Stimulated activated naive B cell treated with anti-CD40 and anti-IgM and Interleukin-4, amounts not matched to agents 10 μg/mL and 1 μg/mL and 100 μg/mL, for 72 hours (primary cell): ENCODE measurements around the gene TTC34.
"Not testable (repeated sequence)": the region's sequence is repeated elsewhere in the genome, so short reads cannot be mapped to it uniquely, and the experiment has no call there.

Experiments used
- ATAC-seq, 2 donors: fragments of 150-1000 bp; cut with Tn5 transposase; replicated peaks; 2 replicates each; pipeline ENCODE4 v1.10.0; 2021; ENCODE audit warnings: moderate library complexity in 1 of 2
- DNase-seq: peaks from one replicate; pipeline ENCODE4 v3.0.0; 2021
- H3K27ac Mint-ChIP-seq: one replicate; pipeline ENCODE4 v1.8.0; 2022; ENCODE audit warnings: mild to moderate bottlenecking, mixed read lengths
- H3K27me3 Mint-ChIP-seq, 2 donors: one replicate each; pipeline ENCODE4 v1.8.0; 2022; ENCODE audit warnings: mixed read lengths in 2 of 2
- H3K36me3 Mint-ChIP-seq, 2 donors: one replicate each; pipeline ENCODE4 v1.8.0; 2022; ENCODE audit warnings: mixed read lengths in 2 of 2, mild to moderate bottlenecking in 1 of 2
- H3K4me1 Mint-ChIP-seq, 2 donors: one replicate each; pipeline ENCODE4 v1.8.0; 2022; ENCODE audit warnings: mixed read lengths in 2 of 2, mild to moderate bottlenecking in 1 of 2
- H3K4me3 Mint-ChIP-seq, 2 donors: one replicate each; pipeline ENCODE4 v1.8.0; 2022; ENCODE audit warnings: mild to moderate bottlenecking in 2 of 2, mixed read lengths in 2 of 2, moderate library complexity in 1 of 2
- H3K9me3 Mint-ChIP-seq, 2 donors: one replicate each; pipeline ENCODE4 v1.8.0; 2022; ENCODE audit warnings: mixed read lengths in 2 of 2, mild to moderate bottlenecking in 1 of 2

Gene TTC34

GRCh38 chr1:2759433-2759832 lies 42.1 kb downstream of the TTC34 start:
- H3K27me3 Mint-ChIP-seq, H3K9me3 Mint-ChIP-seq, H3K36me3 Mint-ChIP-seq, H3K27ac Mint-ChIP-seq, DNase-seq, H3K4me3 Mint-ChIP-seq, H3K4me1 Mint-ChIP-seq, ATAC-seq: not testable (repeated sequence)

- not testable (repeated sequence) for H3K4me1 Mint-ChIP-seq, DNase-seq, H3K27ac Mint-ChIP-seq, ATAC-seq, H3K9me3 Mint-ChIP-seq, H3K27me3 Mint-ChIP-seq, H3K4me3 Mint-ChIP-seq, H3K36me3 Mint-ChIP-seq
These were observed 44.0 kb downstream of the TTC34 start for GRCh38 chr1:2757519-2757918.

GRCh38 chr1:2755426-2755825 lies 46.1 kb downstream of the TTC34 start:
- DNase-seq, H3K27me3 Mint-ChIP-seq, H3K27ac Mint-ChIP-seq, ATAC-seq, H3K36me3 Mint-ChIP-seq, H3K4me3 Mint-ChIP-seq, H3K9me3 Mint-ChIP-seq, H3K4me1 Mint-ChIP-seq: not testable (repeated sequence)

GRCh38 chr1:2754597-2754996 lies 46.9 kb downstream of the TTC34 start:
- H3K4me1 Mint-ChIP-seq, H3K27me3 Mint-ChIP-seq, H3K4me3 Mint-ChIP-seq, H3K27ac Mint-ChIP-seq, ATAC-seq, DNase-seq, H3K36me3 Mint-ChIP-seq, H3K9me3 Mint-ChIP-seq: not testable (repeated sequence)

- not testable (repeated sequence) for DNase-seq, H3K27ac Mint-ChIP-seq, H3K4me1 Mint-ChIP-seq, H3K4me3 Mint-ChIP-seq, H3K9me3 Mint-ChIP-seq, ATAC-seq, H3K27me3 Mint-ChIP-seq, H3K36me3 Mint-ChIP-seq
These were observed 49.0 kb downstream of the TTC34 start for GRCh38 chr1:2752503-2752902.

GRCh38 chr1:2751866-2752265 lies 49.6 kb downstream of the TTC34 start:
- not testable (repeated sequence) for H3K27ac Mint-ChIP-seq, H3K4me1 Mint-ChIP-seq, H3K36me3 Mint-ChIP-seq, H3K4me3 Mint-ChIP-seq, H3K27me3 Mint-ChIP-seq, H3K9me3 Mint-ChIP-seq, DNase-seq, ATAC-seq

GRCh38 chr1:2750766-2751730 lies 50.4 kb downstream of the TTC34 start:
- not testable (repeated sequence) for H3K27ac Mint-ChIP-seq, H3K9me3 Mint-ChIP-seq, H3K4me3 Mint-ChIP-seq, H3K27me3 Mint-ChIP-seq, DNase-seq, ATAC-seq, H3K4me1 Mint-ChIP-seq, H3K36me3 Mint-ChIP-seq

GRCh38 chr1:2750041-2750680 lies 51.3 kb downstream of the TTC34 start:
- not testable (repeated sequence) for H3K27ac Mint-ChIP-seq, H3K4me3 Mint-ChIP-seq, H3K27me3 Mint-ChIP-seq, ATAC-seq, H3K4me1 Mint-ChIP-seq, DNase-seq, H3K9me3 Mint-ChIP-seq, H3K36me3 Mint-ChIP-seq

- not testable (repeated sequence) for H3K4me1 Mint-ChIP-seq, H3K27ac Mint-ChIP-seq, H3K36me3 Mint-ChIP-seq, DNase-seq, H3K9me3 Mint-ChIP-seq, H3K27me3 Mint-ChIP-seq, H3K4me3 Mint-ChIP-seq, ATAC-seq
These were observed 52.9 kb downstream of the TTC34 start for GRCh38 chr1:2748626-2749025.

- DNase-seq, H3K36me3 Mint-ChIP-seq, H3K4me3 Mint-ChIP-seq, H3K27ac Mint-ChIP-seq, H3K9me3 Mint-ChIP-seq, ATAC-seq, H3K27me3 Mint-ChIP-seq, H3K4me1 Mint-ChIP-seq: not testable (repeated sequence)
These were observed 106.7 kb downstream of the TTC34 start for GRCh38 chr1:2694796-2695195.

- not testable (repeated sequence) for H3K9me3 Mint-ChIP-seq, H3K36me3 Mint-ChIP-seq, H3K27ac Mint-ChIP-seq, H3K4me3 Mint-ChIP-seq, ATAC-seq, H3K4me1 Mint-ChIP-seq, H3K27me3 Mint-ChIP-seq, DNase-seq
These were observed 111.3 kb downstream of the TTC34 start for GRCh38 chr1:2690180-2690579.

GRCh38 chr1:2688336-2688665 lies 113.2 kb downstream of the TTC34 start:
- not testable (repeated sequence) for DNase-seq, H3K36me3 Mint-ChIP-seq, H3K4me3 Mint-ChIP-seq, H3K27ac Mint-ChIP-seq, ATAC-seq, H3K4me1 Mint-ChIP-seq, H3K27me3 Mint-ChIP-seq, H3K9me3 Mint-ChIP-seq

GRCh38 chr1:2687638-2688335 lies 113.7 kb downstream of the TTC34 start:
- not testable (repeated sequence) for DNase-seq, H3K36me3 Mint-ChIP-seq

GRCh38 chr1:2687174-2687591 lies 114.3 kb downstream of the TTC34 start:
- H3K4me3 Mint-ChIP-seq, H3K4me1 Mint-ChIP-seq, H3K27me3 Mint-ChIP-seq, H3K9me3 Mint-ChIP-seq, DNase-seq, H3K36me3 Mint-ChIP-seq, H3K27ac Mint-ChIP-seq, ATAC-seq: not testable (repeated sequence)

More at GRCh38 chr1:2687638-2688335, 113.7 kb downstream of the TTC34 start:
- ATAC-seq, H3K4me3 Mint-ChIP-seq, H3K27ac Mint-ChIP-seq, H3K4me1 Mint-ChIP-seq, H3K9me3 Mint-ChIP-seq, H3K27me3 Mint-ChIP-seq: not testable (repeated sequence)
